ENCODE results near the gene IRAK2.

The IRAK2 gene

DNA sequence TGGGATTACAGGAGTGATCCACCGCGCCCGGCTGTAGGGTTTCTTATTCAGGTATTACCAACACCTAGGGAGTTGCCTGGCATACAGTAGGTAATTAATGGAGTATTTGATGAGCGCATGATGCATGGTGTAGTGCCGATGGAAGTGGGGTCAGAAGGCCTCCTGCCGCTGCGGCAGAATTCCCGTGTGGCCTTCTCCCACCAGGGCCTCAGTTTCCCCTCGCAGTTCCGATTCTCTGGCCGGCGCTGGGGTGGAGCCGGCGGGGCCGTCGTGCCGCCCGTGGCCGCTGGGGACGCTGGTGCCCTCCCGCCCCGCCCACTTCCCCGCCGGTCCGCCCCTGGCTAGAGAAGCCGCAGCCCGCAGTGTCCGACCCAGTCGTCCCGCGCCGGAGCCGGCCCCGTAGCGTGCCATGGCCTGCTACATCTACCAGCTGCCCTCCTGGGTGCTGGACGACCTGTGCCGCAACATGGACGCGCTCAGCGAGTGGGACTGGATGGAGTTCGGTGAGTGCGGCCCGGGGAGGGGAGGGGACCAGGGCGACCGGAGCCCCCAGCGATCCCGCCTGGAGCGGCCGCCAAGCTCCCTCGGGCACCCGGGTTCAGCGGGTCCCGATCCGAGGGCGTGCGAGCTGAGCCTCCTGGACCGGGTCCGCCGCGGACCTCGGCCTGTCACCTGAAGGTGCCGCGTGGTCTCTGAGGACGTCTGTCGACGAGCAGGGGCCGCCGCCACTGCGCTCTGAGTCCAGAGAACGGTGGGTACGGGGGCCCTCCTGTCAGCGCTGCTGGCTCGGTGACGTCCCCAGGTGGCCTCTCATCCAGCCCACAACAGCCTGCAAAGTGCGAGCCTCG lies at the start of gene IRAK2:
Gene IRAK2, plus strand, starts transcription at position 374 of the 848 bp plus-strand sequence. Its CDS starts 36 bp downstream, at position 410.
- H3K4me3 ChIP-seq (ENCODE audit: low read length), result peak within 1 kb of the TSS; percentile 79
- DNase-seq (ENCODE audit: low read depth), result no peak
- TF ChIP-seq CTCF (conservative IDR thresholded peaks at IDR 0.05; ENCODE audit: low read depth, low read length), result peak; percentile 56

GRCh38 chr3:10115326-10116137 lies 49.2 kb upstream of the IRAK2 start, which contains the start of gene BRK1:
Gene BRK1, plus strand, starts transcription at chr3:10115675. Its CDS starts 27 bp downstream, at chr3:10115702.
- peak within 1 kb of the TSS; percentile 99 for H3K4me3 ChIP-seq (ENCODE audit: low read length)
- no peak for TF ChIP-seq CTCF (conservative IDR thresholded peaks at IDR 0.05; ENCODE audit: low read depth, low read length)
- peak; percentile 82 for DNase-seq (ENCODE audit: low read depth)

- H3K4me3 ChIP-seq (ENCODE audit: low read length), result peak overlapping the region; percentile 99
- TF ChIP-seq CTCF (conservative IDR thresholded peaks at IDR 0.05; ENCODE audit: low read depth, low read length), result no peak
- DNase-seq (ENCODE audit: low read depth), result no peak
These were observed 48.6 kb upstream of the IRAK2 start for GRCh38 chr3:10116138-10116460.

DNA sequence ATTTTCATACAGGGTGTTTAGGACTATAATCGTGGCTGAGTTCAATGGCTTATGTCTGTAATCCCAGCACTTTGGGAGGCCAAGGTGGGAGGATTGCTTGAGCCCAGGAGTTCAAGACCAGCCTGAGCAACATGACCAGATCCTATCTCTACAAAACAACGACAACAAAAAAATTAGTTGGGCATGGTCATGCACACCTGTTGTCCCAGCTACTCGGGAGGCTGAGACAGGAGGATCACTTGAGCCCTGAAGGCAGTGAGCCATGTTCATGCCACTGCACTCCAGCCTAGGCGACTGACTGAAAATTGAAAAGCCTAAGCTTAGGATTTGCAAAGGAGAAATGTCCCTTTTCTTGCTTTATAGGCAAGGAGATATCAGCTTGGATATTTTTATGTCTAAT lies 47.8 kb upstream of the IRAK2 start:
- no peak overlapping the region for H3K4me3 ChIP-seq (ENCODE audit: low read length)
- no peak for DNase-seq (ENCODE audit: low read depth)
- no peak for TF ChIP-seq CTCF (conservative IDR thresholded peaks at IDR 0.05; ENCODE audit: low read depth, low read length)

DNA sequence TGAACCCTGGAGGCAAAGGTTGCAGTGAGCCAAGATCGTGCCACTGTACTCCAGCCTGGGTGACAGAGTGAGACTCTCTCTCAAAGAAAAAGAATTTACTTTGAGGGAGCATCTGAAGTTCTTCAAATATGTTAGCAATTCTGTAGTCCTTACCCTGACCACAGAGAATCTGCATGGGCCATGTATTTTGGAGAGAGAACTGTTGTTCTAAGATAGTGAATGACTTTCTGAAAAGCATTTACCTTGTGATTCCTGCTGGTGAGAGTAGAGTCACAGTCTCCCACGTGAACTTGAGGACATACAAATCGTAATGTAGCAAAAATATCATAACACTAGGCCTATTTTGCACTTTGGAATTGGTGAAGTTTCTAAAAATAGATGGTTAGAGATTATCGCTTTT lies 45.3 kb upstream of the IRAK2 start:
- TF ChIP-seq CTCF (conservative IDR thresholded peaks at IDR 0.05; ENCODE audit: low read depth, low read length), result no peak
- H3K4me3 ChIP-seq (ENCODE audit: low read length), result no peak overlapping the region
- no peak for DNase-seq (ENCODE audit: low read depth)

DNA sequence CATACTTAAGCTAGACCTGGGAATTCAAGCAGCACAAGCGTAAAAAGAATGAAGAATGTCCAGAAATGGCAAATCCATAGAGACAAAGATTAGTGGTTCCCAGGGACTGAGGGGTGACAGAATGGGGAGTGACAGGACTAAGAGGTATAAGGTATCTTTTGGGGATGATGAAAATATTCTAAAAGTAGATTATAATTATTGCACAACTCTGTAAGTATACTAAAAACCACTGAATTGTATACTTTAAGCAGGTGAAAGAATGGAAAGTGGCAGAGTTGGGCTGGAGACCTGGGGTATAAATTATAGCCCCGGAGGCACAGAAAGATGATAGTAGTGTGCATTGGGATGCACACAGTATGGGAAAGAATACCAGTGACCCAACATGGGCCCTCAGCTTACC lies 43.7 kb upstream of the IRAK2 start:
- no peak for DNase-seq (ENCODE audit: low read depth)
- TF ChIP-seq CTCF (conservative IDR thresholded peaks at IDR 0.05; ENCODE audit: low read depth, low read length), result no peak
- H3K4me3 ChIP-seq (ENCODE audit: low read length), result no peak overlapping the region
